GM19438 (cell line): ENCODE results near the gene EPS8L3.
"Not testable (repeated sequence)": the region's sequence is repeated elsewhere in the genome, so short reads cannot be mapped to it uniquely, and the experiment has no call there.

Source experiments
- ATAC-seq: cut with Tn5 transposase; IDR thresholded peaks from one replicate; pipeline ENCODE4 v1.9.1; 2021; ENCODE audit warnings: low read depth; ENCODE audit not compliant: unreplicated experiment

The EPS8L3 gene, protein sequence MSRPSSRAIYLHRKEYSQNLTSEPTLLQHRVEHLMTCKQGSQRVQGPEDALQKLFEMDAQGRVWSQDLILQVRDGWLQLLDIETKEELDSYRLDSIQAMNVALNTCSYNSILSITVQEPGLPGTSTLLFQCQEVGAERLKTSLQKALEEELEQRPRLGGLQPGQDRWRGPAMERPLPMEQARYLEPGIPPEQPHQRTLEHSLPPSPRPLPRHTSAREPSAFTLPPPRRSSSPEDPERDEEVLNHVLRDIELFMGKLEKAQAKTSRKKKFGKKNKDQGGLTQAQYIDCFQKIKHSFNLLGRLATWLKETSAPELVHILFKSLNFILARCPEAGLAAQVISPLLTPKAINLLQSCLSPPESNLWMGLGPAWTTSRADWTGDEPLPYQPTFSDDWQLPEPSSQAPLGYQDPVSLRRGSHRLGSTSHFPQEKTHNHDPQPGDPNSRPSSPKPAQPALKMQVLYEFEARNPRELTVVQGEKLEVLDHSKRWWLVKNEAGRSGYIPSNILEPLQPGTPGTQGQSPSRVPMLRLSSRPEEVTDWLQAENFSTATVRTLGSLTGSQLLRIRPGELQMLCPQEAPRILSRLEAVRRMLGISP

DNA sequence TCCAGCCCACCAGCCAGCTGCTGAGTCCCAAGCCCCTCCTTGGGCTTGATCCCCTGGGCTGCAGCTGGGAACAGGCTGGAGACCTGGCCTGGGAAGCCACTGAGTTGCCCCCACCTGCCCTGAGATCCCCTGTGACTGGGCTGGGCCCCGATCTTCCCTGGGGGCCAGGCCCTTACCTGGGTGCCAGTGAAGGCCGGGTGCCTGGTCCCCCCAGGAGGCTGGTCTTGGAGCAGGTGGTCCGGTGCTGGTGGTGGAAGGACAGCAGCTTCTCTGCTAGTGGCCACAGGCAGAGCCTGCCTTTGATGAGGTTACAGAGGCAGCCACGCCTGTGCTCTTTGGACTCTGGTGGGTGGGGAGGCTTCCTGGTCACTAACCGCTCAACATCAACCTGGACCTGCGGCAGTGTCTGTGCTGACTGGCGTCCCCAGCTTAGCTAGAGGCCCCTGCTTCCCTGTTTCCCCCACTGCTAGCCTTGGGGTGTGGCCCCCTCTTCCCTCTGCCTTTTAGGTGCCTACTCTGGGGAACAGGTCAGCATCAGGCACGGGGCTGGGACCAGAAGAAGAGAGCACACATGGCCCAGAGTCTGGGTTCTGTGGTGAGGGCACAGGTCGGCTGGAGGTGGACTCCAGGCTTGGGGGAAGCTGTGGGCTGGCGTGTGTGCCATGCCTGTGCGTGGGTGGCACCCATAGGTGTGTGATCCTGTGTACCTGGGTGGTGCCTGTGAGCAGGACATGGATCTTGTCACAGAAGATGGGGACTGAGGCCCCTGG lies at the start of gene EPS8L3:
TSS of gene EPS8L3 (minus strand) at position 278 of the 770 bp plus-strand sequence. CDS start 2,174 bp downstream, outside the sequence.
- no peak for ATAC-seq

DNA sequence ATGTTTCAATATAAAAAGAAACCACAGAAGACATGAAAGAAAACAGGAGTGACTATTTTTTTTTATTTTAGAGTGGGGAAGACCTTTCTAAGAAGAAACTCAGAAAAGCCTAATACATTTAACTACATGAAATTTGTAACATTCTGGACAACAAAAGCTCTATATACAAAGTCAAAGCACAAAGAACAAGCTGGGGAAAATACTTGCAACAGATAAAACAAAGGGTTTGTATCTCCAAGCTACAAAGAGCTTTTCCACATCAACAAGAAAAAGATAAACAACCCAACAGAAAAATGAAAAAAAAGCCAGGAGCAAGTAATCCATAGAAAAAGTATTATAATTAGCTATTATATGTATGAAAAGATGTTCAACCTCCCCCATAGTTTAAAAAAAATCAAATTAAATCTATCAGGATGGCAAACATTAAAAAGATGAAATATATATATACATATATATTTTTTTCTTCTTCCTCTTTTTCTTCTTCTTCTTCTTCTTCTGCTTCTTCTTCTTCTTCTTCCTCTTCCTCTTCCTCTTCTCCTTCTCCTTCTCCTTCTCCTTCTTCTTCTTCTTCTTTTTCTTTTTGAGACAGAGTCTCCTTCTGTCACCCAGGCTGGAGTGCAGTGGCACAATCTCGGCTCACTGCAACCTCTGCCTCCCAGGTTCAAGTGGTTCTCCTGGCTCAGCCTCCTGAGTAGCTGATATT lies 49.1 kb upstream of the EPS8L3 start:
- ATAC-seq, result no peak

DNA sequence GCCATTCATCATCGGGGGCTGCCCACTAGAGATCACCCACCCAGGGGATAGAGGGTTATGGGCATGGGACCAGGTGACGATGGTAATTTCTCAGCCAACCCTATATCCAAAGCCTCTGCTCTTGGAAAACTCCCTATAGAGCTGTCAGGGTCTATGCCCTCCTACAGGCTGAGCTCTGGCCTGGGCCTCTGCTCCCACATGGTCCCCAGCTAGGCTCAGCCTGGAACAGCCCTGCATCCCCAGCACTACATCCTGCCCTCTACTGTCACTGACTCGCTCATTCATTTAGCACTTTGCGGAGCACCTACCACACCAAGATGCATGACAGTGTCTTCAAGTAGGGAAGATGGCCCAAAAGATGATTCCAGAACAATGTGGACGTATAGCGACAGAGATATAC lies 45.0 kb upstream of the EPS8L3 start:
- no peak for ATAC-seq

DNA sequence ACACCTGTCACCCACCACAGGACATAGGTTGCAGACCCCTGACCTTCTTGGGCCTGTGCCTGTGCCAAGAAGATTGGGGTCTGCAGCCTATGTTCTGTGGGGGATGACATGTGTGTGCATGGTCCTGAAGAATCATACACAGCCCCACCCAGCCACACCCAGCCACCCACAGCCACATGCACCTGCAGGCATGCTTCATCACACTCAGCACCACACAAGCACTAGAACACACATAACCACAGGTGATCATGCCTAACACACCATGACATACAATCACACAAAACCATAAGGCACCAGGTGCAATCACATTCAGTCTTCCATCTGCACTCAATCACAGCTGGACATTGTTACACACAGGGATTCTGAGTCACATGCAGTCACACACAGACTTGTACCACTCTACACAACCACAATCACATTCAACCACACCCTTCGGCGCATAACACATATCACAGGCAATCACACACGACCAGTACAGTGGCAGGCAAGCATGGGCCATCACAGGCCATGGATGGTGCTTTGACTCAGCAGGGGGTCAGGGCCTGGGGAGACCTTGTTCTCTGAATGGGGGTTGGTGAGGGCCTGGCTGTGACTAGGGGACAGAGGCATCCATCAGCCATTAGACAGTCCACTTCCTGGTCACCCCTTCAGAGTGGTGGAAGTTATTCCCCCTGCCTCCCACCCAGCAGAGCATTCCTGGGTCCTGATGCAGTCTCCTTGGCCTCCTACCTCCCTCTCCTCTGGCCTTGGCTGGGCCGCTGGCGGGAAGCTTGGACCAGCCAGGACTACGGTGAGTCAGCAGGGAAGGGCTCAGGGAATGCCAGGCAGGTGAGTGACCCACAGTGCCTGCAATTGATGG lies 44.3 kb upstream of the EPS8L3 start:
- ATAC-seq, result no peak

DNA sequence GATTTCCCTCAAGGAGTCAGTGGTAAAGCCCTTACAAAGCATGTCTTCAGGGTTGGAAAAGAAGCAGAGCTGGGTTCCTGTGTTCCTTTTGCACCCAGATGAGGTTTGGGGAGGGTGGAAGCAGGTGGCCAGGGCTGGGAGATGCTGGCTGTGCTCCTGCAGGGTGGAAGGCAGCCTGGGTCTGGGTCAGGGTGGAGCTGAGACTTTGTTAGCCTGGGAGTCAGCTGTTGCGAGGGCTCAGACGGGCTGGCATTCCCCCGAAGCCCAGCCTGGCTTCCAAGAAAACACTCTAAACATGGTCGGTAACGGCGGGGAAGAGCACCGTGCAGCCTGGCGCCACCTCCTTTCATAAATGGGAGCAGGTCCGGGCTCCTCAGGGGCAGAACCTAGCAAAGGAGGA lies 43.7 kb upstream of the EPS8L3 start:
- no peak for ATAC-seq

DNA sequence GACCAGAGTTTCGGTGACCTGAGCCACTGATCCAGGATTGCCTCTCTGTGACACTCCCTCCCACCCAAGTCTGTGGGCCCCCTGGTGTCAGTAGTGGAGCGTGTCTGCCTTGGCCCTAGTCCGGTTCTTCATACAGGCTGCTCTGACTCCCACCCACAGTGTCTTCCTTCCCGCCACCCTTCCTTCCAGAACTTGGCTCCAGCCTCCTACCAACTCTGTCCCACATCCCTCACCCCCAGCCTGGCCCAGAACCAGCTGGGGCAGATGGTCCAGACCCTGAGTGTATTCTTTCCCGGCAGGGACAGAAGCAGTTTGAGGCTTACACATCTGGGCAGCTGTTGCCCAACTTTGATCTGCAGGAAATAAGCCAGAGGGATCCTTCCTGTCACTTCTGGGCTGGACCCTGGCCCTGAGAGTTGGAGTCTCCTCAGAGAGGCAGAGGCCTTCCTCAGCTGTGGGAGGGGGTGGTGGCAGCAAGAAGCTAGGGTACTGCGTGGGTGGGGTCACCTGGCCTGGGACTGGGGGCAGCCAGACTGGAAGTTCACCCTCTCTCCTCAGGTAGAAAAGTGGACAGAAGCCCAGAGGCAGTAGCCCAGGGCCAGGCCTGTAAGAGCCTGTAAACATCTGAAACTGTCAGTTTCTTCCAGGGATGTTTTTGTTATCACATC lies 43.1 kb upstream of the EPS8L3 start:
- ATAC-seq, result no peak

DNA sequence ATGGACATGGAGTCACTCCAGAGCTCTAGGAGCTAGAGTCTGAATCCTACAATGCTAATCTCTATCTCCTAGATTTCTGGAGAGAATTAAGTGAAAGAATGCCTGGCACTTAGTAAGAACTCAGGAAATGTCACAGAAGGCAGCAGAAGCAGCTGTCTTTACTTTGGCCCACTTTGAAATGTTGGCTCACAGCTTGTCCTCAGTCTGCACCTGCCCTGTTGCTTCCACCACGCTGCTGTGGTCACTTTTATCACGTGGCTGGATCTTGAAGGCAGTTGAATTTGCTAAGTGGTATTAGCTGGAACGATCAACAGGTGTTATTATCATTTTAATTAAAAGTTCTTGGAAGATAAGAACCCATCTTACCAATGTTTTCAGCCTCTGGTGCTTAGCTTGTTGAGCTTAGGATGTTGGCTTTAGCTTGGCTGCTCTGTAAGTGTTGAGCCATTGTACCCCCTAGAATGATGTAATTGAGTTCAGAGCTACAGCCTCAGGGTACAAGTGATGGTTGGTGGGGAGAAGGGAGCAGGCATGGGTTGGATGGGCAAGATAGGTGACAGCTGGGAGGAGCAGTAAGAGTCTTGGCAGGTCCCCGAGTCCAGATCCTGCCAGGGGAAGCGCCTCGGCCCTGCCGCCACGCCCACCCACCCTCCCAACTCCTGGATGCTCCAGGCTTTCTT lies 41.9 kb upstream of the EPS8L3 start:
- no peak for ATAC-seq

DNA sequence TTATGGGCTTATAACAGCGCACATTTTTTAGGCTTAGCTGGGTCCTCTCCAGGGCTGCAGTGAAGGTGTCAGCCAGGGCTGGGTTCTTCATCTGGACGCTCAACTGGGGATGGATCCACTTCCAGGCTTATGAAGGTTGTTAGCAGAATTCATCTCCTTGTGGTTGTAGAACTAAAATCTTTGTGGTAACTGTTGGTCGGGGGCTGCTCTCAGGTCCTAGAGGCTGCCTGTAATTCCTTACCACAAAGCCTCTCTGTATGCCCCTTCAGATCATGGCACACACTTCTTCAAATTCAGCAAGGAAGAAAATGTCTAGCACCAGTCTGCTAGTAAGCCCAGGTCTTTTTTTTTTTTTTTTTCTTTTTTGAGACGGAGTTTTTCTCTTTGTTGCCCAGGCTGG lies 40.9 kb upstream of the EPS8L3 start:
- no peak for ATAC-seq

DNA sequence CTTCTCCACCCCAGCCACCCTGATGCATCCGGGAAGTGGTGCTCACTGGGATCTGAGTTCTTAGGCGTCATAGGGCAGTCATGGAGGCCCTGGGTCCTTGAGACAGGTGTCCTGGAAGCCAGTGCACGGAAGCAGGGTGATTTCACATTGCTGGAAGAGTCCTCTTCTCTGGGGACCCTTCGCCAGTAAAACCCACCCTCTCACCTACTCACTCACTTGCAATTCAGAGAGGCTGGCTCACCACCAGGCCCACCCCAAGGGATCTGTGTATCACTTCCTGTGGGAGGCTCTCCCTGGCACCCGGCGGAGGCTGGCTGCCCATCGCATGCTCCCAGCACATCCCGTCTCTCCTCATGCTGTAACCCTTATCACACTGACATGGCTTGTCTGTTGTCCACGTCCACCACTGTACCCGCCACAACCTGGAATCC lies 40.2 kb upstream of the EPS8L3 start:
- ATAC-seq, result no peak

DNA sequence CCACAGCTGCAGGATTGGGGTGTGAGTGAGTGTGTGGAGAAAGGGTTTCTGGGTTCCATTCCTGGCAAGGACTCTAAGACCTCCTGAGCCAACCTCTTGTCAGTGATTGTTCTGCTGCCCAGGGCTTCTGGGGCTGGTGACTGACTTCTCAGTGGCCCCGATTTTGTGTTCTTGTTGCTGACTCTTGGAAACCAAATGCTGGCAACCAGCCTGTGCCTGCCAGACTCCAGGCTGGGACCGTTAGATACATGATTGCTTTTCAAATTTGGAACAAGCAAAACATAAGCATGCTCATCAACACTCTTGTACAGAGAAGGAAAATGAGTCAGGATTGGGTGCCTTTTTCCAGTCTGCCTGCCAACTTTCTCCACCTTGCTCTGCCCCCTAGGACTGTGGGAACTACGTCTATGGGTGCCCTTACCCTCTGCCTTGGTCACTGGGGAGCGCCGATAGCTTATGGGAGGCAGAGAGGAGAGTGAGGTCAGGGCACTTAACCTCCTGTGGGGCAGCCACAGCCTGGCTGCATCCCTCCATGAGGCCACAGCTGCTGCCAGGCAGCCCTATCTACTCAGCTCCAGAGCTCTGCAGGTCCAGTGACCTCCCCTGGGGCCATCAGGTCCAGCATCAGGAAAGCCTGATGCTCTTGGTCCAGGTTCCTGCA lies 39.3 kb upstream of the EPS8L3 start:
- no peak for ATAC-seq

DNA sequence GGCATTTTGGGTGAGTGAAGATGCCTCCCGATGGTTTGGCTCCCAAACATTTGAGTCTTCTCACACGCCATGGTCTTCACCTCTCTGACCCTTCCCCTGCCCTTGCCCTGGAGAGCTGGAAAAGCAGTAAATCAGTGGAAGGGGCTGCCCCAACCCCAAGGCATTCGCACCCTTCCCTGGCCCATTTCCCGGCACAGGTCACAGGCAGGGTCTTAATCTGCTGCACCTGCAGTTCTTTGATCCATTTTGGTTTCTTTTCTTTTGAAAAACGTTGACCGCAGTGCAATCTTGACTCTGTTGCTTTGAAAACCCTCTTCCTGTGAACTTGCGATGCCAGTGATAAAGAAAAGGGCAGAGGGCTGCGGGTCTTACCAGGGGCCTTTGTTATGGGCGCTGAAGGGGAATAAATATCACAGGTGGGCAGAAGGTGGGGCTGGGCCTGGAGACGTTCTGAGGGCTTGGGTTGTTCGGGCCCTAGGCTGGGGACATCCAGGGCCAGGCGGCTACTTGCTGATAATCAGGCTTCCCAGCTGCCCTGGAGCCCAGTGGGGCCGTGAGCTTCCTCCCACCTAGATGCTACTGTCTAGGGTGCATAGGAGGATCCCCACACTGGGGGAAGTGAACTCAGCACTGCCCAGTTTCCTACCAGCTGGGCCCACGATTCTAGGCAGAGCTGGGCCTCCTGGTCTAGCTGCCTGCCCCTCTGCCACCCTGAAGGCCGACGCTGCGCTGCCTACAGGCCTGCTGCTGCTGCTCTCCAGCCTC lies 38.6 kb upstream of the EPS8L3 start:
- ATAC-seq, result no peak

DNA sequence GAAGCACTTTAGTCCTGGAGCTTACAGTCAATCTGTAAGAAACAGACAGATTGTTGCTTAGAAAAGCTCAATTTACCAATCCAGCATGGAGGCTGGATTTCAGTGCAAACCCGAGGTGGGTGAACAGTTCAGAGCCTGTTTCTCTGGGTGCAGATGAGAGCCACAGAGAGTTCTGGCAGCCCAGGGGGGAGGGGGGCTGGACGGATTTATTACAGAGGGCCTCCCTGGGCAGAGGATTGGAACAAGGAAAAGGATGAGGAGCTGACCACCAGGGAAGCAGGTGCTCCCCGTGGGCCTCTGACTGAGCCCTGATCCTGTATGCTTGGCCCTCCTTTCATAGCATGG lies 38.0 kb upstream of the EPS8L3 start:
- ATAC-seq, result no peak

DNA sequence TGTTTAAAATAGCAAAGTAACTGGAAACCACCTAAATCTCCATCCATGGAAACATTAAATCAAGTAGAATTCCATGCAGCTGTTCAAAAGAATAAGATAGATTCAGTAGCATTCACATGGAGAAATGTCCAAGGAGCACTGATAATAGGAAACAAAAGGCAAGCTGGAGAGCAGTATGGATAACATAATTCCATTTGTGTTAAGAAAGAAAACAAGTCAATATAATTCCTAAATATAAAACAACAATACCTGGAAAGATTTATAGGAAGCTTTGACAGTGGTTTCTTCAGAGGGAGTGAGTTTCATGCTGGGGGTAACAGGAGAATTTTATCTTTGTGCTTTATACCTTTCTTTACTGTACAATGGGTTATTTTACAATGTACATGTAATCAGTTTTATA lies 36.6 kb upstream of the EPS8L3 start:
- ATAC-seq, result no peak

DNA sequence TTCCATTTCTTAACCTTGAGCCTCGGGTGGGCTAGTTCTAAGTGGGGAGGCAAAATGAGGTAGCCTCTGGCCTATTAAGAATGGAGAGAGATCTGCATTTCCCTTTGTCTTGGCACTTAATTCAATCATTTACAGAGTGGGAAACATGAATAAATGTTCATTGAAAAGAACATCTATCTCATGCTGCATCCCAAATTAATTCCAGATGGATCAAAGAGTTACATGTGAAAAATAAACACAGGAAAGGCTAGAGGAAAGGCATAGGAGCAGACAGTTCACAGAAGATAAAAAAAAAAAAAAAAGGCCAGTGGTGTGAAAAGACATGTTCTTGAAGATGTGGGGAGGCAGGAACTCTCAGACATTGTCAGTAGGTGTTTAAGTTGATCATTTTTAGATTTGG lies 35.7 kb upstream of the EPS8L3 start:
- no peak for ATAC-seq

DNA sequence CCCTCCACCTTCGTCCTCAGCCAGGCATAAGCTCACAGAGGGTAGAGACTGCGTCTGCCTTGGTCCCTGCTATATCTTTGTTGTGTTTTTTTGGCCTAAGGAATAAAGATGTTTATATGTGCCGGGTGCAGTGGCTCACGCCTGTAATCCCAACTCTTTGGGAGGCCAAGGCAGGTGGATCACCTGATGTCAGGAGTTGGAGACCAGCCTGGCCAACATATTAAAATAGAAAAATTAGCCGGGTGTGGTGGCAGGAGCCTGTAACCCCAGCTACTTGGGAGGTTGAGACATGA lies 33.5 kb upstream of the EPS8L3 start:
- not testable (repeated sequence) for ATAC-seq

DNA sequence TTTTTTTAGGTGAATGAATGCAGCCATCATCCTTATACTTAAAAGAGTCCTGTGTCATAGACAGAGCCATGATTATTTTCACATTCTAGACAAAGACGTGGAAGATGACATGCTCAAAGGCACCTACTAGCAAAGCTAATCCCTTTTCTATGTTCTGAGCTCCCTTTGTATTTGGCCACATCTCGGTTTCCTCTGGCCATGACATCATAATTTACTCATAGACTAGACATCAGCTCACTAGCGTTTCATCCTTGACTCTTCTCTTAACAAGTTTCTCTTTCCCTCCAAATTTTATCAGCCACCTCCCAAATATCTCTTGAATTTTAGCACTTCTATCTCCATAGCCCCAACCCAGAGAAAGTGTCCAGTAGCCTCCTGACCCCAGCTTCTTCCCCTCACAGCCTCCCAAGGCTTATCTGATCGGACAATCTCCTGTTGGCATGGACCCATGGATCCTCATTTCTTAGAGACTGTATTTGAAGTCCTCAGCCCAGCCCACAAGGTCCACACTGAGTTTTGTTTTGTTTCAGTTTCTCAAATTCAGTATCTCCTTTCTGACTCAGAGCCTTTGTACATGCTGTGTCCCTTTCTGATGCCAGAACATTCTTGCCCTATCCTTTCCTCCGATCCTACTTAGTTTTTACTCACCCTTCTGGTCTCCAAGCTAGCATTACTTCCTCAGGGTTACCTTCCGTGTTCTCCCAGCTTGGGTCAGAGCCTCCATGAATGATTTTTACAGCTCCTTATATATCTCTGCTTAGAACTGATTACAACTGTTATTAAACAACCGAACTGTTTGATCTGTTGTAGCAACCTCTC lies 33.0 kb upstream of the EPS8L3 start:
- ATAC-seq, result no peak
